ENCODE data around the gene UQCRC1. TPM values are rescaled to one million over a fixed set of nuclear protein-coding genes. Genes with fewer than 3 reads are reported as not detected.

The UQCRC1 gene
- total and polyA plus RNA-seq, 2 of the 8 experiments (the other 6 are each of a cell fraction or from before 2014, with no cell fraction given), result 310 to 720 TPM

- Histone ChIP-seq H2BK120ac (replicated peaks; ENCODE audit: low read depth, low read length) (no peak overlapping the region), H3K56ac (replicated peaks; ENCODE audit: insufficient read length, low read depth, low read length) (no peak overlapping the region), H3K4me3 (ENCODE audit: extremely low read depth in 1 of 4, insufficient read depth in 2 of 4, low read depth in 3 of 4, low read length in 4 of 4) (peak overlapping the region in 2 of 4 experiments; percentile 2 to 68; a peak in 3 of 8 replicates), H3K23me2 (ENCODE audit: low read depth, low read length) (peaks cover 2% of the 10 kb centered on the region; the same call in 1 of the 2 replicates), H2BK20ac (ENCODE audit: low read length) (no peak overlapping the region), H4K8ac (ENCODE audit: extremely low read depth, insufficient read depth, low read length) (0 out of 2 replicates have a peak overlapping the region, but pooled peaks have one; percentile 4), H3K36me3 (ENCODE audit: control insufficient read depth in 2 of 4, insufficient read depth in 4 of 4, low read length in 3 of 4) (no peaks in the 10 kb centered on the region), H2BK15ac (ENCODE audit: low read length) (no peak overlapping the region; the same call in 1 of the 2 replicates), H2AFZ (ENCODE audit: low read length) (no peak overlapping the region), H2BK12ac (ENCODE audit: low read depth, low read length) (no peak overlapping the region), H3K9me3 (ENCODE audit: insufficient read depth in 2 of 2, low read depth in 1 of 2, low read length in 1 of 2) (no peaks in the 10 kb centered on the region), H4K20me1 (replicated peaks in 1 of 2; ENCODE audit: control insufficient read depth in 1 of 2, insufficient read depth in 2 of 2, low read length in 2 of 2) (peaks cover 0 to 8% of the 10 kb centered on the region in 2 experiments), H3K79me1 (ENCODE audit: low read depth, low read length) (peaks cover 11% of the 10 kb centered on the region), H4K91ac (replicated peaks; ENCODE audit: insufficient read length, low read length) (peak overlapping the region; percentile 47), H4K5ac (ENCODE audit: insufficient read length, low read depth, low read length) (no peak overlapping the region), H3K14ac (ENCODE audit: insufficient read length) (no peak overlapping the region), H3K27me3 (replicated peaks in 1 of 4; ENCODE audit: control insufficient read depth in 3 of 4, extremely low read depth in 1 of 4, insufficient read depth in 3 of 4, low read length in 3 of 4) (no peaks in the 10 kb centered on the region), H3K79me2 (ENCODE audit: control insufficient read depth in 1 of 2, insufficient read depth in 2 of 2, low read length in 2 of 2) (peaks cover 0 to 27% of the 10 kb centered on the region in 2 experiments; a peak in 1 of 4 replicates), H3K4me2 (ENCODE audit: insufficient read depth in 1 of 2, low read depth in 2 of 2, low read length in 2 of 2) (peak overlapping the region; percentile 78 to 84), H3K18ac (ENCODE audit: extremely low read depth, low read length) (no peak overlapping the region; the same call in 1 of the 2 replicates), H3K4ac (replicated peaks; ENCODE audit: insufficient read length, low read depth, low read length) (no peak overlapping the region), H3K4me1 (replicated peaks in 1 of 4; ENCODE audit: control insufficient read depth in 3 of 4, insufficient read depth in 4 of 4, low read length in 3 of 4) (peaks cover 2 to 23% (median 11%) of the 10 kb centered on the region in 4 experiments), H3K9ac (replicated peaks in 1 of 4; ENCODE audit: extremely low read depth in 1 of 4, low read depth in 3 of 4, low read length in 3 of 4) (no peak overlapping the region), H2AK5ac (ENCODE audit: low read depth, low read length) (peak overlapping the region; percentile 40; the same call in 1 of the 2 replicates), H2BK5ac (ENCODE audit: low read depth, low read length) (0 out of 2 replicates have a peak overlapping the region, but pooled peaks have one; percentile 44), H3K27ac (ENCODE audit: low read depth, low read length) (no peak overlapping the region), H3K23ac (ENCODE audit: insufficient read length) (no peak overlapping the region)
- FAIRE-seq, result no peak
- no peak for DNase-seq (ENCODE audit: low read depth in 1 of 2, low spot score in 2 of 2)
- ChIA-PET CTCF (ENCODE audit: partially characterized antibody) (interaction anchor here (0.6 to 3.6 kb wide), 5 partner anchors 80 to 934 kb away, joined by 3 to 15 read pairs (median 5); partner anchors contain the start of genes CCDC51, SLC26A6 and TMA7), POLR2A (ENCODE audit: partially characterized antibody) (interaction anchor here (1.0 to 6.0 kb wide), 7 partner anchors 13 to 276 kb away, joined by 3 to 34 read pairs (median 4); partner anchors contain the start of genes ATRIP and CELSR3)
- WGBS, 2 experiments (ENCODE audit: extremely low coverage in 1 of 2, insufficient coverage in 1 of 2, insufficient read length in 1 of 2, insufficient replicate concordance in 2 of 2, low coverage in 1 of 2, low lambda C conversion rate in 2 of 2, missing lambda C conversion rate in 1 of 2), result 85% methylated on average over 10 of the region's 10 CpGs; no CpG with 5 or more reads in 1 of the 2 experiments
Observed at GRCh38 chr3:48555231-48555948, 54.1 kb downstream of the UQCRC1 start.

Measured in H1 (cell line).